Natural killer cell (primary cell): ENCODE measurements around the gene ZFYVE26. TPM values are rescaled to one million over a fixed set of nuclear protein-coding genes. Genes with fewer than 3 reads are reported as not detected.

Experiments
- ATAC-seq, 3 donors: fragments of 150-1000 bp in 2 of 3; fragments of 200-7000 bp in 1 of 3; cut with Tn5 transposase; 1 replicate in 1 of 3; 2 replicates in 2 of 3; pipeline ENCODE4 v1.10.0; 2021; ENCODE audit warnings: mild to moderate bottlenecking in 2 of 3, moderate library complexity in 2 of 3
- DNase-seq, 2 donors: peaks; one replicate each; pipeline versions ENCODE4 v3.0.0 to v3.0.0-alpha.2; 2013 to 2021; ENCODE audit warnings: mixed read lengths in 1 of 2
- H3K27ac ChIP-seq: one replicate; pipeline ENCODE4 v1.5.1; 2013; ENCODE audit warnings: mild to moderate bottlenecking, low read length
- H3K27me3 ChIP-seq: one replicate; pipeline ENCODE4 v1.6.1; 2013; ENCODE audit warnings: low read length; ENCODE audit not compliant: control insufficient read depth, insufficient read depth
- H3K36me3 ChIP-seq: one replicate; pipeline ENCODE4 v1.6.1; 2013; ENCODE audit warnings: low read length; ENCODE audit not compliant: control insufficient read depth, insufficient read depth
- H3K4me1 ChIP-seq: one replicate; pipeline ENCODE4 v1.6.1; 2013; ENCODE audit warnings: low read length; ENCODE audit not compliant: control insufficient read depth, insufficient read depth
- H3K4me3 ChIP-seq: one replicate; pipeline ENCODE4 v1.5.1; 2013; ENCODE audit warnings: low read length
- H3K9me3 ChIP-seq: one replicate; pipeline ENCODE4 v1.6.1; 2013; ENCODE audit warnings: low read length; ENCODE audit not compliant: control insufficient read depth, insufficient read depth
- H3K27ac Mint-ChIP-seq, 2 donors: one replicate each; pipeline ENCODE4 v1.8.0; 2022; ENCODE audit warnings: mild to moderate bottlenecking in 2 of 2, mixed read lengths in 2 of 2, moderate library complexity in 1 of 2
- H3K27me3 Mint-ChIP-seq, 2 donors: one replicate each; pipeline ENCODE4 v1.8.0; 2022; ENCODE audit warnings: low read depth in 2 of 2, mixed read lengths in 2 of 2
- H3K36me3 Mint-ChIP-seq: one replicate; pipeline ENCODE4 v1.8.0; 2022; ENCODE audit warnings: mixed read lengths
- H3K4me1 Mint-ChIP-seq, 2 donors: one replicate each; pipeline ENCODE4 v1.8.0; 2022; ENCODE audit warnings: mixed read lengths in 2 of 2
- H3K4me3 Mint-ChIP-seq: one replicate; pipeline ENCODE4 v1.8.0; 2022; ENCODE audit warnings: mild to moderate bottlenecking, moderate library complexity, mixed read lengths
- H3K9me3 Mint-ChIP-seq, 2 donors: one replicate each; pipeline ENCODE4 v1.8.0; 2022; ENCODE audit warnings: mixed read lengths in 2 of 2
- CTCF ChIP-seq: fragments of 200-600 bp; IDR thresholded peaks from one replicate; pipeline ENCODE4 v1.8.0; 2022; ENCODE audit warnings: antibody characterized with exemption
- WGBS: methylation state at CpG from one replicate; pipeline ENCODE4 v1.1.7; 2013; ENCODE audit warnings: missing lambda C conversion rate; ENCODE audit not compliant: insufficient coverage; 5-methylcytosine and 5-hydroxymethylcytosine counted together
- intact Hi-C: fragments of 100-400 bp; cut with micrococcal nuclease; formaldehyde crosslinking; loops from one replicate; pipeline ENCODE4 v1.14.2; 2022
- total RNA-seq, 4 donors: library from RNA; stranded (reverse); fragments of 120-200 nt in 1 of 4; gene quantifications; one replicate each; pipeline versions ENCODE4 v1.2.3 to v1.2.4, GENCODE V29; 2013 to 2022

The ZFYVE26 gene
- 10 to 100 TPM; 31.0 to 45.9 (median 35.5) TPM for total RNA-seq
- total RNA-seq (2013), result 30.1 TPM

DNA sequence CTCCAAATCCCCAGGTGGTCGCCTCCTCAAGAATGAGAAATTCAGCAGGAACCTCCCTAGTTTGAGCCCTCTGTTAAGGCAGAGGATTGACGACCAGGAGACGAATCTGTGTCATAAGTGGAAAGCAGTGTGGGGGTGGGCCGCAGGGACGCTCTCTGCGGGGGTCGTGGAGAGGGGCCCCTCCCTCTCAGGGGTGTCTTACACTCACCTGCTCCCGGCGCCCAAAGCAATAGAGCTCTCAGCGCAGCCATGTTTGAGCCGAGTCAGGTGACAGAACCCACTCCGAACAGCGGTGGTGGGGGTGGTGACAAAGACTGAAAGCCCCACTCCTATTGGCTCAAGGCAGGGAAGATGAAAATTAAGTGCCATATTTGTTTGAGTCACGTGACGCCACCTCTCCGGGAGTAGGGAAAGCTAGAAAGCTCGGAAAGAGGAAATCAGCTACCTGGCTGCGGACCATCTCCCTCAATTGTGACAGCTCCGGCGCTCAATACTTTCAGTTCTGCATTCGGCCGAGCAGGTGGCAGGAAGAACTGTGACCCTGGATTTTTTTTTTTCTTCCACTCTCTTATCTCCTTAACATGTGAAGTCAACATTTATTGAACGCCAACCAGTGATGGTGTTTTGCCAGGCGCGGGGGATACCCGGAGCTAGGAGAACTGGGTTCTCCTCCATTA, at the start of gene ZFYVE26:
Gene ZFYVE26, minus strand, starts transcription at position 265 of the 677 bp plus-strand sequence. CDS start 627 bp downstream, outside the sequence.
- Mint-ChIP-seq H3K4me1 (peaks cover 36 to 50% of the 10 kb centered on the region in 2 donors), H3K27ac (peak within 1 kb of the TSS; percentile 95 to 98), H3K36me3 (peaks cover 10% of the 10 kb centered on the region), H3K9me3 (no peaks in the 10 kb centered on the region), H3K4me3 (peak within 1 kb of the TSS; percentile 98), H3K27me3 (peaks cover 0 to 4% of the 10 kb centered on the region in 2 donors)
- DNase-seq, result peak; percentile 81 to 95
- peak within 1 kb of the TSS; percentile 63 for H3K4me3 ChIP-seq
- H3K36me3 ChIP-seq, result peaks cover 16% of the 10 kb centered on the region
- H3K9me3 ChIP-seq, result no peaks in the 10 kb centered on the region
- WGBS, result under 1% methylated on average over 26 of the region's 26 CpGs
- intact Hi-C loops, result loop anchor here (2.0 to 10.0 kb wide), 2 partner anchors 198 to 978 kb away; partner anchors contain the start of genes ARG2 and ZFP36L1
- peaks cover 29% of the 10 kb centered on the region for H3K4me1 ChIP-seq
- H3K27me3 ChIP-seq, result no peaks in the 10 kb centered on the region
- peak; percentile 91 to 97 (median 94) for ATAC-seq
- no peak for TF ChIP-seq CTCF
- peak within 1 kb of the TSS; percentile 59 for H3K27ac ChIP-seq

DNA sequence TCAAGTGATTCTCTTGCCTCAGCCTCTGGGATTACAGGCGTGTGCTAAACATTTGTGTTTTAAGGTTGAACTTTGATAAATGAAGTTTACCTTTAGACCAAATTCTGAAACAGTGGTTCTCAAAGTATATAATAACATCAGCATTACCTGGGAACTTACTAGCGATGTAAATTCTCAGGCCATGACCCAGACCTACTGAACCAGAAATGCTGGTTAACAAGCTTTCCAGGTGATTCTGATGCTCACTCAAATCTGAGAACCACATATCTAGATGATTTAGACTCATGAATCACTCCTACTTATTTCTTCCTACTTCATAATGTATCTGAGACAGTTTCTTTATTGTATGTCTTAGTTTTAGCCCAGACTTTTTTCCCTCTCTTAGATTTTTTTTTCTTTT, 46.8 kb upstream of the ZFYVE26 start:
- H3K27ac Mint-ChIP-seq, result no peak overlapping the region
- H3K9me3 ChIP-seq, result no peaks in the 10 kb centered on the region
- H3K4me1 ChIP-seq, result no peaks in the 10 kb centered on the region
- intact Hi-C loops, result no loop called here
- H3K27ac ChIP-seq, result no peak overlapping the region
- peaks cover 17 to 20% of the 10 kb centered on the region in 2 donors for H3K27me3 Mint-ChIP-seq
- peaks cover 18 to 21% of the 10 kb centered on the region in 2 donors for H3K4me1 Mint-ChIP-seq
- WGBS, result 90% methylated on average over 2 of the region's 2 CpGs
- no peaks in the 10 kb centered on the region for H3K9me3 Mint-ChIP-seq
- H3K27me3 ChIP-seq, result no peaks in the 10 kb centered on the region
- no peaks in the 10 kb centered on the region for H3K36me3 ChIP-seq
- H3K4me3 Mint-ChIP-seq, result no peak overlapping the region
- no peak overlapping the region for H3K4me3 ChIP-seq
- peaks cover 13% of the 10 kb centered on the region for H3K36me3 Mint-ChIP-seq
- ATAC-seq (no peak), DNase-seq (no peak)
- TF ChIP-seq CTCF, result no peak

DNA sequence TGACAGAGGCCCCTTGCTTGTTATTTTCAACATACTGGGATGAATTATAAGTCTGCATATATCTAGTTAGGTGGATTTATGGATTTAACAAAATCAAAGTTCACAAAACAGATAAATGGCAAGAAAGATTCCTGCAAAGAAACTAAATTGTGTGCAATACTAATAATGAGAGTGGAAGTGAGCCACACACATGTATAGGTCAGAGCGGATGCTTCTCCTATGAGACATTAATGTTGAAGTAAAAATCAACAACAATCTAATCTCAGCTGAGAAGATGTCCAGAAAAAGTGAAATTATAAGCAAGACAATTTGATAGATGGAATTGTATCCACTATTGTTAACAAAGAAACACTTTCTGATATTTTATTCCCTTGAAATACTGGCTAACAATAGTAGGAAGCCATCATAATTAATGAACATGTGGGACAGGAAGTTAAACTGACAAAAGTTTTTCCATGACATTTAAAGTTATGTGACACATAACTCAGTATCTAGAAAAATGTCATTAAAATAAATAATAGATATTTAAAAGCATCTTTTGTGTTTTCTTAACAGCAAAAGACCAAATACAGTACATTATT, 42.9 kb upstream of the ZFYVE26 start:
- WGBS, result no CpG with 5 or more reads among the region's 1 CpG
- H3K4me1 Mint-ChIP-seq, result peaks cover 36 to 39% of the 10 kb centered on the region in 2 donors
- DNase-seq, result no peak
- no peak for TF ChIP-seq CTCF
- peaks cover 18% of the 10 kb centered on the region for H3K4me1 ChIP-seq
- H3K27ac ChIP-seq, result no peak overlapping the region
- ATAC-seq, result no peak
- intact Hi-C loops, result no loop called here
- H3K27ac Mint-ChIP-seq, result no peak overlapping the region
- H3K9me3 ChIP-seq, result no peaks in the 10 kb centered on the region
- peaks cover 25 to 30% of the 10 kb centered on the region in 2 donors for H3K27me3 Mint-ChIP-seq
- H3K36me3 ChIP-seq, result no peaks in the 10 kb centered on the region
- H3K4me3 Mint-ChIP-seq, result no peak overlapping the region
- no peaks in the 10 kb centered on the region for H3K27me3 ChIP-seq
- H3K36me3 Mint-ChIP-seq, result no peaks in the 10 kb centered on the region
- no peaks in the 10 kb centered on the region for H3K9me3 Mint-ChIP-seq
- H3K4me3 ChIP-seq, result no peak overlapping the region
